HepG2 (cell line): Measurements from ENCODE around the gene CA11. TPM values are rescaled to one million over a fixed set of nuclear protein-coding genes. Genes with fewer than 3 reads are reported as not detected.

Experiments used
- ATF5 ChIP-seq: sonication (generic); formaldehyde crosslinking; IDR thresholded peaks from 2 replicates; pipeline ENCODE4 v1.4.0; 2020; ENCODE audit warnings: mild to moderate bottlenecking, low read depth, missing genetic modification reagents
- BHLHE40 ChIP-seq: IDR thresholded peaks from 2 replicates; pipeline ENCODE4 v1.6.1; 2011; ENCODE audit warnings: low read length, improper control_type of control experiment
- E2F2 ChIP-seq: sonication (generic); formaldehyde crosslinking; IDR thresholded peaks from 2 replicates; pipeline ENCODE4 v1.4.0; 2020; ENCODE audit warnings: missing genetic modification reagents, borderline replicate concordance
- HOMEZ ChIP-seq: IDR thresholded peaks from 2 replicates; pipeline ENCODE4 v1.6.1; 2016; ENCODE audit warnings: low read depth
- HOXA3 ChIP-seq: sonication (generic); formaldehyde crosslinking; IDR thresholded peaks from 2 replicates; pipeline ENCODE4 v1.5.0; 2020; ENCODE audit warnings: missing genetic modification reagents
- KDM4B ChIP-seq: sonication (generic); formaldehyde crosslinking; IDR thresholded peaks from 2 replicates; pipeline ENCODE4 v1.4.0; 2020; ENCODE audit warnings: missing genetic modification reagents
- MED13 ChIP-seq: sonication (generic); formaldehyde crosslinking; IDR thresholded peaks from 2 replicates; pipeline ENCODE4 v1.5.0; 2020; ENCODE audit warnings: missing genetic modification reagents
- RXRA ChIP-seq: sonication (generic); formaldehyde crosslinking; IDR thresholded peaks from 2 replicates; pipeline ENCODE4 v1.5.1; 2020; ENCODE audit warnings: missing genetic modification reagents
- TBL1XR1 ChIP-seq: fragments of 150-350 bp; IDR thresholded peaks from 2 replicates; pipeline ENCODE4 v1.6.1; 2014; ENCODE audit warnings: borderline replicate concordance, low read length; ENCODE audit not compliant: partially characterized antibody
- YEATS2 ChIP-seq: sonication (generic); formaldehyde crosslinking; IDR thresholded peaks from 2 replicates; pipeline ENCODE4 v1.4.0; 2020; ENCODE audit warnings: missing genetic modification reagents, borderline replicate concordance
- ZFP62 ChIP-seq: sonication (generic); formaldehyde crosslinking; IDR thresholded peaks from 2 replicates; pipeline ENCODE4 v1.4.0; 2020; ENCODE audit warnings: missing genetic modification reagents
- ZNF264 ChIP-seq: sonication (generic); formaldehyde crosslinking; IDR thresholded peaks from 2 replicates; pipeline ENCODE4 v1.4.0; 2020; ENCODE audit warnings: missing genetic modification reagents
- ZNF296 ChIP-seq: sonication (generic); formaldehyde crosslinking; conservative IDR thresholded peaks from 2 replicates; pipeline ENCODE4 v1.5.0; 2020; ENCODE audit warnings: mild to moderate bottlenecking, missing genetic modification reagents
- ZNF34 ChIP-seq: sonication (generic); formaldehyde crosslinking; IDR thresholded peaks from 2 replicates; pipeline ENCODE4 v1.4.0; 2020; ENCODE audit warnings: mild to moderate bottlenecking, missing genetic modification reagents, borderline replicate concordance
- ZNF556 ChIP-seq: sonication (generic); formaldehyde crosslinking; IDR thresholded peaks from 2 replicates; pipeline ENCODE4 v1.4.0; 2020; ENCODE audit warnings: mild to moderate bottlenecking, missing genetic modification reagents, borderline replicate concordance
- ZNF574 ChIP-seq: sonication (generic); formaldehyde crosslinking; IDR thresholded peaks from 2 replicates; pipeline ENCODE4 v1.4.0; 2020; ENCODE audit warnings: missing genetic modification reagents
- ZNF775 ChIP-seq: sonication (generic); formaldehyde crosslinking; IDR thresholded peaks from 2 replicates; pipeline ENCODE4 v1.4.0; 2020; ENCODE audit warnings: missing genetic modification reagents, mild to moderate bottlenecking, moderate library complexity, borderline replicate concordance
- polyA plus RNA-seq, 8 experiments: library from polyadenylated mRNA; depleted of rRNA in 3 of 8; stranded (reverse) in 7 of 8; unstranded in 1 of 8; fragments of >200 nt; fragmentation: Illumina TruSeq in 4 of 8; extraction: Trizol in 4 of 8; gene quantifications; 2 replicates each; pipeline versions ENCODE4 v1.2.1 to v1.2.3, GENCODE V29; 2011 to 2016; ENCODE audit warnings: low read depth in 4 of 8, missing spikeins in 1 of 8, mixed read lengths in 1 of 8; ENCODE audit not compliant: insufficient read depth in 1 of 8
- total RNA-seq, 5 experiments: library from RNA; depleted of rRNA; stranded (reverse); fragments of >200 nt; fragmentation: Illumina TruSeq; extraction: Trizol; gene quantifications; 2 replicates each; pipeline ENCODE4 v1.2.3, GENCODE V29; 2016; ENCODE audit warnings: low read depth in 1 of 5

CA11 gene
- total and polyA plus RNA-seq, 2 of the 13 experiments (the other 11 are each of a cell fraction or from before 2014, with no cell fraction given) = 0.41 to 0.58 TPM

GRCh38 chr19:48637948-48638830, 7.8 kb downstream of the CA11 start (continued):
- TF ChIP-seq RXRA (no peak), ATF5 (CRISPR knock-in tag) (no peak), ZNF34 (CRISPR knock-in tag) (no peak), ZNF264 (CRISPR knock-in tag) (no peak), ZFP62 (CRISPR knock-in tag) (no peak), ZNF775 (CRISPR knock-in tag) (no peak), E2F2 (CRISPR knock-in tag) (peak; percentile 45; the same call in 1 of the 2 replicates), ZNF574 (CRISPR knock-in tag) (0 out of 2 replicates have a peak, but pooled peaks have one; percentile 16), TBL1XR1 (no peak), KDM4B (CRISPR knock-in tag) (no peak), HOXA3 (CRISPR knock-in tag) (peak; percentile 45; the same call in 1 of the 2 replicates), YEATS2 (CRISPR knock-in tag) (no peak), ZNF556 (CRISPR knock-in tag) (0 out of 2 replicates have a peak, but pooled peaks have one; percentile 10), ZNF296 (CRISPR knock-in tag) (no peak), BHLHE40 (peak; percentile 92), MED13 (CRISPR knock-in tag) (no peak), HOMEZ (CRISPR knock-in tag) (no peak)
